OCI-LY3 (cell line): Measurements from ENCODE around the gene SLC26A5.

Source experiments
- H2AFZ ChIP-seq: fragments of 200-600, 300-600 bp; shearing (Covaris generic); 2 replicates; pipeline ENCODE4 v1.6.0; 2014; ENCODE audit warnings: antibody characterized with exemption, low read depth, low read length
- H3K27ac ChIP-seq: fragments of 200-600, 300-600 bp; sonication (generic); 2 replicates; pipeline ENCODE4 v1.5.1; 2014; ENCODE audit warnings: mild to moderate bottlenecking, low read length, moderate library complexity, mixed read lengths
- H3K27me3 ChIP-seq: fragments of 200-600, 300-600 bp; sonication (generic); 2 replicates; pipeline ENCODE4 v1.6.1; 2014; ENCODE audit warnings: low read depth, low read length, mixed read lengths
- H3K36me3 ChIP-seq: fragments of 200-600, 300-600 bp; sonication (generic); replicated peaks from 2 replicates; pipeline ENCODE3; 2014; ENCODE audit warnings: low read depth, low read length, mixed read lengths
- H3K4me1 ChIP-seq: fragments of 300-600, 200-600 bp; sonication (generic); 2 replicates; pipeline ENCODE4 v1.6.1; 2014; ENCODE audit warnings: low read length, mixed read lengths
- H3K4me2 ChIP-seq: fragments of 200-600, 300-600 bp; sonication (generic); 2 replicates; pipeline ENCODE4 v1.6.1; 2014; ENCODE audit warnings: low read length, mixed read lengths
- H3K4me3 ChIP-seq: fragments of 300-600, 200-600 bp; sonication (generic); 2 replicates; pipeline ENCODE4 v1.5.1; 2014; ENCODE audit warnings: antibody characterized with exemption, mild to moderate bottlenecking, low read length, moderate library complexity
- H3K79me2 ChIP-seq: fragments of 300-600, 200-600 bp; shearing (Covaris generic); 2 replicates; pipeline ENCODE4 v1.6.1; 2014; ENCODE audit warnings: mild to moderate bottlenecking, low read length, mixed read lengths
- H3K9ac ChIP-seq: fragments of 300-600, 200-600 bp; shearing (Covaris generic); 2 replicates; pipeline ENCODE4 v1.6.0; 2014; ENCODE audit warnings: mild to moderate bottlenecking, low read length, moderate library complexity
- H3K9me3 ChIP-seq: fragments of 200-600, 300-600 bp; shearing (Covaris generic); 2 replicates; pipeline ENCODE4 v1.6.1; 2014; ENCODE audit warnings: low read length, mixed read lengths; ENCODE audit not compliant: insufficient read depth
- H4K20me1 ChIP-seq: fragments of 200-600, 300-600 bp; sonication (generic); 2 replicates; pipeline ENCODE4 v1.6.1; 2016; ENCODE audit warnings: low read length, mixed read lengths; ENCODE audit not compliant: insufficient read depth
- EZH2phosphoT487 ChIP-seq: fragments of 200-600 bp; shearing (Covaris generic); IDR thresholded peaks from 2 replicates; pipeline ENCODE4 v1.6.1; 2018; ENCODE audit warnings: antibody characterized with exemption, mixed run types, low read depth
- TF ChIP-seq, protein P1 (sequence below): fragments of 200-600, 300-600 bp; sonication (generic); IDR thresholded peaks from 2 replicates; pipeline ENCODE4 v1.5.1; 2014; ENCODE audit warnings: antibody characterized with exemption, low read length, low read depth

The SLC26A5 gene

DNA sequence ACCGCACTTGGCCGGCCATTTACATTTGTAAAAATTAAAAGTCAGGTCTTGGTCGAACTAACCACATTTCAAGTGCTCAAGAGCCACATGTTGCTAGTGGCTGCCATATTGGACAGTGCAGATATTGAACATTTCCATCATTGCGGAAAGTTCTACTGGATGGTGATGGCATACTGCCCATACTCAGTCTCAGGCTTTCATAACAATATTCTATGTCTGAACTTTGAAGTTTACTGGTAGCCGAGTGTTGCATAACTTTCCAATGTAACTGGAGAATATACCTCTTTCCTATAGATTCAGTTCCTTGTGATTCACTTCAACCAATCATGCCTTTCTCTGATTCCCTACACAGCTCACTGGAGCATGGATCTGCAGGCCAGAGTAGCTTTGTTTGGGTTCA, 54.9 kb downstream of the SLC26A5 start:
- Histone ChIP-seq H3K4me2 (no peak overlapping the region), H3K4me1 (peaks cover 5% of the 10 kb centered on the region), H3K9ac (no peak overlapping the region), H3K9me3 (no peaks in the 10 kb centered on the region), H3K4me3 (no peak overlapping the region), H3K27me3 (0 out of 2 replicates have a peak, but pooled peaks cover 2% of the 10 kb centered on the region), H3K79me2 (no peaks in the 10 kb centered on the region), H3K36me3 (no peaks in the 10 kb centered on the region), H2AFZ (no peak overlapping the region), H3K27ac (no peak overlapping the region), H4K20me1 (no peaks in the 10 kb centered on the region)
- TF ChIP-seq, protein P1, sequence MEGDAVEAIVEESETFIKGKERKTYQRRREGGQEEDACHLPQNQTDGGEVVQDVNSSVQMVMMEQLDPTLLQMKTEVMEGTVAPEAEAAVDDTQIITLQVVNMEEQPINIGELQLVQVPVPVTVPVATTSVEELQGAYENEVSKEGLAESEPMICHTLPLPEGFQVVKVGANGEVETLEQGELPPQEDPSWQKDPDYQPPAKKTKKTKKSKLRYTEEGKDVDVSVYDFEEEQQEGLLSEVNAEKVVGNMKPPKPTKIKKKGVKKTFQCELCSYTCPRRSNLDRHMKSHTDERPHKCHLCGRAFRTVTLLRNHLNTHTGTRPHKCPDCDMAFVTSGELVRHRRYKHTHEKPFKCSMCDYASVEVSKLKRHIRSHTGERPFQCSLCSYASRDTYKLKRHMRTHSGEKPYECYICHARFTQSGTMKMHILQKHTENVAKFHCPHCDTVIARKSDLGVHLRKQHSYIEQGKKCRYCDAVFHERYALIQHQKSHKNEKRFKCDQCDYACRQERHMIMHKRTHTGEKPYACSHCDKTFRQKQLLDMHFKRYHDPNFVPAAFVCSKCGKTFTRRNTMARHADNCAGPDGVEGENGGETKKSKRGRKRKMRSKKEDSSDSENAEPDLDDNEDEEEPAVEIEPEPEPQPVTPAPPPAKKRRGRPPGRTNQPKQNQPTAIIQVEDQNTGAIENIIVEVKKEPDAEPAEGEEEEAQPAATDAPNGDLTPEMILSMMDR, result no peak
- no peak for TF ChIP-seq EZH2phosphoT487

DNA sequence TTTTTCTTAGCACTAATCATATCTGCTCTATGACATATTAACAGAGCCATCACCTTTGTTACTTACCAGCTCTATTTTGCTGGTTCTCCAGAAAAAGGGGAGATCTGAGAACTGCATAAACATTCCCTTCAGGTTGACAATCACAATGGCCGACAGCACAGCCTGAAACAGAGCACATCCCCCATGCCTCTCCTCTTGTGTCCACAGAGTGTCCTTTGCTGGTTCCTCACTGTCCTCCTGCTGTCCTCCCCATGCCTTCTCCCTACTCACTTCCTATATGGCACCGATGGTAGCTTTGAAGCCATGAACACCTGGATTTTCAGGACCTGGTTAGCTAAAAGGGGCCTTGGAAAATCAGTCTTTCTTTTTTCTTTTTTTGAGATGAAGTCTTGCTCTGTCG, 56.7 kb downstream of the SLC26A5 start:
- Histone ChIP-seq H3K27me3 (0 out of 2 replicates have a peak, but pooled peaks cover 2% of the 10 kb centered on the region), H4K20me1 (no peaks in the 10 kb centered on the region), H3K27ac (no peak overlapping the region), H3K9ac (no peak overlapping the region), H3K9me3 (no peaks in the 10 kb centered on the region), H3K4me2 (no peak overlapping the region), H3K79me2 (no peaks in the 10 kb centered on the region), H3K4me3 (no peak overlapping the region), H3K4me1 (peaks cover 5% of the 10 kb centered on the region), H2AFZ (no peak overlapping the region), H3K36me3 (no peaks in the 10 kb centered on the region)
- no peak for TF ChIP-seq EZH2phosphoT487
- TF ChIP-seq, protein P1, result no peak

DNA sequence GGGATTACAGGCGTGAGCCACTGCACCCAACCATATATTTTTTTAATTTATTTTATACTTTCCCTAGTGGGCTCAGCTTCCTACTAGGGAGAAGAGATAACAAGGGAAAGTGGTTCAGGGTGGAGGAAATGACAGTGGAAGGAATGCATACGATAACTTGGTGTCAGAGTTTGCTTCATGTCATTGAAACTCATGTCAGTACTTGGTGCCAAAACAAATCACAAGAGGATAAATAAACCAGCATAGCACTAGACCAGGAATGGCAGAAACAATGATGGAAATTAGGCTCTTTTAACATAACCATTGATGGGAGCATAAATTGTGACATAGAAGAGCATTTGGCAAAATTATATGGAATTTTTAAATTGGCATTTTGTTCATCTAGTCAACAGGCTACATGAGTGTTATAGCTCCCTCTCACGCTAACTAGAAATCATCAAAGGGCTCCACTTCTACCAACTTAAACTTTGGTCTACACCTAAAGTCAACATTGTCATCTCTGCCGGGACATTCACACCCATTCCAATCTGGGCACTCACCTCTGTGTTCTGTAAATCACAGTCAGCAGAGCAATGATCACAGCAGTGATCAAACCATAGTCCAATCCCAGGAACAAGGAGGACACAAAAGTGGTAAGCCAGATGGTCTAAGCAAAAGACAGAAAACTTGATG, 57.4 kb downstream of the SLC26A5 start:
- no peaks in the 10 kb centered on the region for H3K79me2 ChIP-seq
- TF ChIP-seq EZH2phosphoT487, result no peak
- TF ChIP-seq, protein P1, result no peak
- no peak overlapping the region for H2AFZ ChIP-seq
- no peak overlapping the region for H3K27ac ChIP-seq
- no peaks in the 10 kb centered on the region for H3K36me3 ChIP-seq
- no peaks in the 10 kb centered on the region for H4K20me1 ChIP-seq
- H3K4me1 ChIP-seq, result peaks cover 5% of the 10 kb centered on the region
- H3K27me3 ChIP-seq, result 0 out of 2 replicates have a peak, but pooled peaks cover 2% of the 10 kb centered on the region
- H3K4me3 ChIP-seq, result no peak overlapping the region
- H3K9ac ChIP-seq, result no peak overlapping the region
- no peak overlapping the region for H3K4me2 ChIP-seq
- no peaks in the 10 kb centered on the region for H3K9me3 ChIP-seq

DNA sequence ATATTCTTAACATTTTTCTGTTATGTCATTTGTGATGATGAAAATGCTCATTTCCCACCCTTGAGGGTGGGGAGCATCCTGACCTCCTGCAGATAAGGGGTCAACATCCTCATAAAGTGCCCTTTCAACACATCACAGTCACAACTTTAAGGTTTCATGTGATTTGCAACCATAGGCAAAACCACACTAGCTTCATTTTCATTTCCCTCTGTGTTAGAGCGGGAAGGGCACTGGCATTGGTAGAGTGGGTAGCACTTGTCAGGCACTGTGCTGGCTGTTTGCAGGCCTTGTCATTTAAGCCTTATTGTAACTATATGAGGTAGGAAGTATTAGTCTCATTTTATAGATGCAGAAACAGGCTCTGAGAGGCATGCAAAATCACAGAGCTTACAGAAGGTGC, 58.8 kb downstream of the SLC26A5 start:
- H3K9me3 ChIP-seq, result no peaks in the 10 kb centered on the region
- no peaks in the 10 kb centered on the region for H3K36me3 ChIP-seq
- peaks cover 5% of the 10 kb centered on the region for H3K4me1 ChIP-seq
- no peak overlapping the region for H3K9ac ChIP-seq
- no peak overlapping the region for H3K4me3 ChIP-seq
- H3K27ac ChIP-seq, result no peak overlapping the region
- H3K4me2 ChIP-seq, result no peak overlapping the region
- TF ChIP-seq EZH2phosphoT487, result no peak
- TF ChIP-seq, protein P1, result no peak
- H4K20me1 ChIP-seq, result no peaks in the 10 kb centered on the region
- 0 out of 2 replicates have a peak, but pooled peaks cover 2% of the 10 kb centered on the region for H3K27me3 ChIP-seq
- H3K79me2 ChIP-seq, result no peaks in the 10 kb centered on the region
- H2AFZ ChIP-seq, result no peak overlapping the region
